Heart left ventricle (tissue), 13 donors: Measurements from ENCODE around the gene AKT2.

Experiments
- CTCF ChIP-seq, 12 donors: fragments of 200-600 bp; sonication (generic) in 4 of 12; IDR thresholded peaks; one replicate each; pipeline versions ENCODE4 v1.5.0 to v1.8.0; 2018 to 2022; ENCODE audit warnings: antibody characterized with exemption in 12 of 12, mild to moderate bottlenecking in 5 of 12
- POLR2A ChIP-seq, 2 donors: fragments of 450-650 bp; IDR thresholded peaks; one replicate each; pipeline ENCODE4 v1.6.1; 2017; ENCODE audit warnings: antibody characterized with exemption in 2 of 2, mild to moderate bottlenecking in 2 of 2, moderate library complexity in 2 of 2
- donor health status: ischemic (EF 13 %, LVEDD 7.1; RV severe dilation, severe dysfunction).
- donor health status: DM: no; HTN: yes; CAD: no.
- donor health status: DM: no; HTN: no; CAD: no.
- donor health status: ischemic (EF 25% LVEDD 6.9; RV normal size, moderate dysfunction).
- donor health status: ischemic (EF 25% LVEDD 5.7; RV mildly dilated, moderate dysfunction).
- donor health status: ischemic (EF 35%, LVEDD 5.7; RV mildly dilated, moderate dysfunction).
- donor health status: nonischemic (EF 11% LVEDD 7.7; RV severe dilation, severe dysfunction).
- donor health status: DM: yes; HTN: yes; CAD: no.
- donor health status: PGD.
- donor health status: ischemic (EF 29% LVEDD 5.4; RV normal size, mild dysfunction).
- donor health status: nonischemic (EF 23%, LVEDD 6.1; RV moderate dilation, normal function).

GRCh38 chr19:40223135-40223822 is 61.9 kb downstream of the AKT2 start:
- TF ChIP-seq CTCF (IDR thresholded peaks at IDR 0.05) (no peak), POLR2A (IDR thresholded peaks at IDR 0.05) (no peak)
